T-cell (primary cell): ENCODE results near the gene SMO. TPM values are rescaled to one million over a fixed set of nuclear protein-coding genes. Genes with fewer than 3 reads are reported as not detected.

ENCODE experiments used
- ATAC-seq, 4 experiments: fragments of 200-7000 bp in 3 of 4; fragments of 150-1000 bp in 1 of 4; cut with Tn5 transposase; replicated peaks in 1 of 4; 1 replicate in 3 of 4; 2 replicates in 1 of 4; pipeline ENCODE4 v1.10.0; 2021; ENCODE audit warnings: moderate library complexity in 3 of 4, mild to moderate bottlenecking in 2 of 4, moderate number of reproducible peaks in 1 of 4
- CTCF ChIA-PET, 2 donors: fragments of 300-600 bp; sonication (Branson Sonifier 250); formaldehyde crosslinking; loops; one replicate each; lab custom pipeline; 2022; ENCODE audit warnings: antibody characterized with exemption in 2 of 2; lab: Charles Lee
- POLR2A ChIA-PET, 2 donors: fragments of 300-600 bp; sonication (Branson Sonifier 250); formaldehyde crosslinking; loops; one replicate each; lab custom pipeline; 2022; ENCODE audit warnings: antibody characterized with exemption in 2 of 2; lab: Charles Lee
- DNase-seq, 35 experiments: peaks; one replicate each; pipeline versions ENCODE4 v3.0.0 to v3.0.0-alpha.2; 2013 to 2023
- H3K27ac ChIP-seq: one replicate; pipeline ENCODE4 v1.5.1; 2013; ENCODE audit warnings: low read length
- H3K27me3 ChIP-seq, 2 experiments: replicated peaks in 1 of 2; 1 replicate in 1 of 2; 2 replicates in 1 of 2; pipeline versions ENCODE4 v1.6.1 to v1.7.0; 2013; ENCODE audit warnings: low read length in 1 of 2, mixed read lengths in 1 of 2; ENCODE audit not compliant: control insufficient read depth in 2 of 2, insufficient read depth in 2 of 2; ENCODE audit errors: extremely low read depth in 1 of 2
- H3K36me3 ChIP-seq, 2 donors: 1 replicate in 1 of 2; 2 replicates in 1 of 2; pipeline versions ENCODE4 v1.6.1 to v1.7.0; 2013; ENCODE audit warnings: low read length in 1 of 2; ENCODE audit not compliant: control insufficient read depth in 2 of 2, insufficient read depth in 1 of 2; ENCODE audit errors: extremely low read depth in 1 of 2
- H3K4me1 ChIP-seq, 2 experiments: 1 replicate in 1 of 2; 2 replicates in 1 of 2; pipeline versions ENCODE4 v1.6.1 to v1.7.0; 2013; ENCODE audit warnings: low read length in 2 of 2, mixed read lengths in 1 of 2; ENCODE audit not compliant: insufficient read depth in 2 of 2, control insufficient read depth in 1 of 2; ENCODE audit errors: extremely low read depth in 1 of 2
- H3K4me3 ChIP-seq, 2 donors: 1 replicate in 1 of 2; 2 replicates in 1 of 2; pipeline versions ENCODE4 v1.5.1 to v1.7.0; 2013; ENCODE audit warnings: mild to moderate bottlenecking in 2 of 2, low read length in 1 of 2, moderate library complexity in 1 of 2; ENCODE audit not compliant: control insufficient read depth in 1 of 2; ENCODE audit errors: extremely low read depth in 1 of 2
- H3K9me3 ChIP-seq: 2 replicates; pipeline ENCODE4 v1.7.0; 2013
- H3K27ac Mint-ChIP-seq, 2 donors: one replicate each; pipeline ENCODE4 v1.8.0; 2020 to 2021; ENCODE audit warnings: mild to moderate bottlenecking in 2 of 2, mixed read lengths in 2 of 2
- H3K27me3 Mint-ChIP-seq, 2 donors: one replicate each; pipeline ENCODE4 v1.8.0; 2021 to 2022; ENCODE audit warnings: mixed read lengths in 2 of 2
- H3K36me3 Mint-ChIP-seq: one replicate; pipeline ENCODE4 v1.8.0; 2021; ENCODE audit warnings: mixed read lengths
- H3K4me1 Mint-ChIP-seq, 3 donors: one replicate each; pipeline ENCODE4 v1.8.0; 2020 to 2022; ENCODE audit warnings: mixed read lengths in 3 of 3, mild to moderate bottlenecking in 1 of 3
- H3K4me3 Mint-ChIP-seq, 3 donors: one replicate each; pipeline ENCODE4 v1.8.0; 2020 to 2022; ENCODE audit warnings: mild to moderate bottlenecking in 3 of 3, mixed read lengths in 3 of 3, moderate library complexity in 3 of 3
- H3K9me3 Mint-ChIP-seq, 3 donors: one replicate each; pipeline ENCODE4 v1.8.0; 2020 to 2022; ENCODE audit warnings: mixed read lengths in 3 of 3
- WGBS: methylation state at CpG from one replicate; pipeline ENCODE4 v1.1.5; 2013; ENCODE audit warnings: missing lambda C conversion rate; ENCODE audit not compliant: insufficient coverage; 5-methylcytosine and 5-hydroxymethylcytosine counted together
- total RNA-seq, 35 experiments: library from RNA in 6 of 35; stranded (reverse) in 6 of 35; fragments of 120-200 nt in 1 of 35; gene quantifications; one replicate each; pipeline versions ENCODE4 v1.2.1 to v1.2.4 and lab custom pipeline; 2013 to 2026

Gene SMO
- total RNA-seq, 5 donors from 2014 or later (not counting 1 experiment from before 2014, with no cell fraction given): 0.22 to 1.7 (median 0.35) TPM

GRCh38 chr7:129147731-129148130 lies 40.7 kb upstream of the SMO start:
- peaks cover 18 to 27% (median 19%) of the 10 kb centered on the region in 3 donors for H3K4me1 Mint-ChIP-seq
- H3K4me3 Mint-ChIP-seq: no peak overlapping the region
- no peaks in the 10 kb centered on the region for H3K36me3 Mint-ChIP-seq
- Histone ChIP-seq H3K27me3 (peaks cover 0 to 23% of the 10 kb centered on the region in 2 experiments), H3K36me3 (peaks cover 0 to 4% of the 10 kb centered on the region in 2 donors), H3K4me1 (peaks cover 7 to 21% of the 10 kb centered on the region in 2 experiments), H3K27ac (no peak overlapping the region), H3K4me3 (no peak overlapping the region), H3K9me3 (no peaks in the 10 kb centered on the region)
- 100% methylated on average over 2 of the region's 3 CpGs for WGBS
- H3K27ac Mint-ChIP-seq: no peak overlapping the region
- POLR2A ChIA-PET: no interaction called here
- peaks cover 6 to 30% of the 10 kb centered on the region in 2 donors for H3K27me3 Mint-ChIP-seq
- no peaks in the 10 kb centered on the region for H3K9me3 Mint-ChIP-seq
- DNase-seq (no peak), ATAC-seq (no peak)
- CTCF ChIA-PET: interaction anchor here in 1 of 2 donors (0.6 kb wide), 1 partner anchor 203 kb away, joined by 3 read pairs; no protein-coding TSS in a partner anchor

- Mint-ChIP-seq H3K4me1 (peaks cover 10 to 18% (median 11%) of the 10 kb centered on the region in 3 donors), H3K27me3 (peaks cover 0 to 16% of the 10 kb centered on the region in 2 donors), H3K27ac (no peak overlapping the region), H3K4me3 (no peak overlapping the region), H3K9me3 (no peaks in the 10 kb centered on the region), H3K36me3 (no peaks in the 10 kb centered on the region)
- H3K27ac ChIP-seq: no peak overlapping the region
- peaks cover 0 to 12% of the 10 kb centered on the region in 2 experiments for H3K4me1 ChIP-seq
- POLR2A ChIA-PET: no interaction called here
- peaks cover 0 to 4% of the 10 kb centered on the region in 2 donors for H3K36me3 ChIP-seq
- H3K9me3 ChIP-seq: no peaks in the 10 kb centered on the region
- no peak overlapping the region for H3K4me3 ChIP-seq
- DNase-seq (no peak), ATAC-seq (no peak)
- CTCF ChIA-PET: no interaction called here
- 17% methylated on average over 1 of the region's 8 CpGs for WGBS
- peaks cover 0 to 15% of the 10 kb centered on the region in 2 experiments for H3K27me3 ChIP-seq
Measured at GRCh38 chr7:129149511-129149910, 38.9 kb upstream of the SMO start.

- H3K36me3 ChIP-seq: peaks cover 0 to 4% of the 10 kb centered on the region in 2 donors
- no peak overlapping the region for H3K27ac Mint-ChIP-seq
- CTCF ChIA-PET: interaction anchor here in 1 of 2 donors (0.6 to 1.7 kb wide), 2 partner anchors 13 to 14 kb away, joined by 3 to 7 read pairs; no protein-coding TSS in a partner anchor
- no peak overlapping the region for H3K4me3 ChIP-seq
- ATAC-seq (no peak), DNase-seq (no peak)
- H3K27me3 Mint-ChIP-seq: peaks cover 0 to 16% of the 10 kb centered on the region in 2 donors
- no peaks in the 10 kb centered on the region for H3K9me3 ChIP-seq
- WGBS: 100% methylated on average over 2 of the region's 8 CpGs
- no peak overlapping the region for H3K4me3 Mint-ChIP-seq
- POLR2A ChIA-PET: interaction anchor here in 1 of 2 donors (1.1 kb wide), 1 partner anchor 36 kb away, joined by 3 read pairs; no protein-coding TSS in a partner anchor
- no peak overlapping the region for H3K27ac ChIP-seq
- peaks cover 0 to 10% of the 10 kb centered on the region in 2 experiments for H3K27me3 ChIP-seq
- no peaks in the 10 kb centered on the region for H3K36me3 Mint-ChIP-seq
- H3K9me3 Mint-ChIP-seq: no peaks in the 10 kb centered on the region
- H3K4me1 Mint-ChIP-seq: peaks cover 5 to 14% (median 9%) of the 10 kb centered on the region in 3 donors
- peaks cover 0 to 7% of the 10 kb centered on the region in 2 experiments for H3K4me1 ChIP-seq
Measured at GRCh38 chr7:129150199-129150996, 38.0 kb upstream of the SMO start.

- 89% methylated on average over 6 of the region's 9 CpGs for WGBS
- Histone ChIP-seq H3K4me1 (no peaks in the 10 kb centered on the region), H3K4me3 (no peak overlapping the region), H3K36me3 (no peaks in the 10 kb centered on the region), H3K27ac (no peak overlapping the region), H3K9me3 (no peaks in the 10 kb centered on the region), H3K27me3 (no peaks in the 10 kb centered on the region)
- Mint-ChIP-seq H3K9me3 (no peaks in the 10 kb centered on the region), H3K4me3 (no peak overlapping the region), H3K27me3 (peaks cover 0 to 4% of the 10 kb centered on the region in 2 donors), H3K36me3 (no peaks in the 10 kb centered on the region), H3K4me1 (no peaks in the 10 kb centered on the region), H3K27ac (no peak overlapping the region)
- DNase-seq (no peak), ATAC-seq (no peak)
- CTCF ChIA-PET: no interaction called here
- POLR2A ChIA-PET: no interaction called here
Measured at GRCh38 chr7:129157651-129158050, 30.8 kb upstream of the SMO start.

GRCh38 chr7:129159539-129159938 lies 28.9 kb upstream of the SMO start:
- ChIA-PET POLR2A (no interaction called here), CTCF (no interaction called here)
- Histone ChIP-seq H3K4me1 (no peaks in the 10 kb centered on the region), H3K27ac (no peak overlapping the region), H3K9me3 (no peaks in the 10 kb centered on the region), H3K27me3 (no peaks in the 10 kb centered on the region), H3K4me3 (no peak overlapping the region), H3K36me3 (no peaks in the 10 kb centered on the region)
- Mint-ChIP-seq H3K9me3 (no peaks in the 10 kb centered on the region), H3K4me3 (no peak overlapping the region), H3K36me3 (no peaks in the 10 kb centered on the region), H3K27ac (no peak overlapping the region), H3K4me1 (peaks cover 0 to 3% (median 0%) of the 10 kb centered on the region in 3 donors), H3K27me3 (no peaks in the 10 kb centered on the region)
- DNase-seq (no peak), ATAC-seq (no peak)
- WGBS: 92% methylated on average over 2 of the region's 3 CpGs

- no peaks in the 10 kb centered on the region for H3K4me1 ChIP-seq
- no peaks in the 10 kb centered on the region for H3K27me3 Mint-ChIP-seq
- no peak overlapping the region for H3K4me3 ChIP-seq
- CTCF ChIA-PET: no interaction called here
- DNase-seq: no peak
- H3K27ac ChIP-seq: no peak overlapping the region
- POLR2A ChIA-PET: no interaction called here
- H3K4me3 Mint-ChIP-seq: no peak overlapping the region
- no peaks in the 10 kb centered on the region for H3K36me3 Mint-ChIP-seq
- no peaks in the 10 kb centered on the region for H3K36me3 ChIP-seq
- 100% methylated on average over 1 of the region's 3 CpGs for WGBS
- H3K9me3 ChIP-seq: no peaks in the 10 kb centered on the region
- H3K27me3 ChIP-seq: no peaks in the 10 kb centered on the region
- H3K9me3 Mint-ChIP-seq: no peaks in the 10 kb centered on the region
- no peak for ATAC-seq
- H3K27ac Mint-ChIP-seq: no peak overlapping the region
- peaks cover 0 to 3% (median 0%) of the 10 kb centered on the region in 3 donors for H3K4me1 Mint-ChIP-seq
Measured at GRCh38 chr7:129160161-129160905, 28.1 kb upstream of the SMO start.
